Activated T-cell treated with anti-CD3 and anti-CD28 coated beads for 48 hours (primary cell): ENCODE results near the gene MAPK12.

Source experiments
- DNase-seq: peaks from one replicate; pipeline ENCODE4 v3.0.0-alpha.2; 2020; ENCODE audit warnings: low read depth

Gene MAPK12

DNA sequence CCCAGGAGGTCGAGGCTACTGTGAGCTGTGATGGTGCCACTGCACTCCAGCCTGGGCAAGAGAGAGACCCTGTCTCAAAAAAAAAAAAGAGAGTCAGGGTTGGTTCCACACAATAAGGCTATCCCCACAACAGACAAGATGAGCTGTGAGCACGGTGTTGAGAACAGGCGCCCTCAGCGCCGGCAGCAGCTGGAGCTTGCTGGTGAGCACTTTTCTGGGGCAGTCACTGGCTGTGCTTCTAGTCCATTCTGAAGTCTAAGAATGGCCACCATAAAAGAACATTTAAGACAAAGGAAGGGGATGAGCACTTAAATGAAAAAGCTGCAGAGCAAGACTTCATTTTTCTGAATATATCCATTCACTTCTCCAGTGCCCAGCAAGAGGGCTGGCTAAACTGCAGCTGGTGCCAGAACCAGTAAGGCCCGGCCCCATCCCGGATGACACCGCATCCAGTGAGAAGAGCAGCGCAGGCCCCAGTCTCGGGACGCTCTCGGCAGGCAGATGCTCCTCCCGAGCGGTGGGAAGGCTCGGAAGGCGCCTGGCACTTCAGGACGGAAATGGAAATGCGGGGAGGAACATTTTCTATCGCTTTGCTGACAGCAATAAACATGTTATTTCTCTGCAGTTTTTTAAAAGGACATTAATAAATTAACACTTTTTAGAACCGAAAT is 28.9 kb downstream of the MAPK12 start:
- no peak for DNase-seq

DNA sequence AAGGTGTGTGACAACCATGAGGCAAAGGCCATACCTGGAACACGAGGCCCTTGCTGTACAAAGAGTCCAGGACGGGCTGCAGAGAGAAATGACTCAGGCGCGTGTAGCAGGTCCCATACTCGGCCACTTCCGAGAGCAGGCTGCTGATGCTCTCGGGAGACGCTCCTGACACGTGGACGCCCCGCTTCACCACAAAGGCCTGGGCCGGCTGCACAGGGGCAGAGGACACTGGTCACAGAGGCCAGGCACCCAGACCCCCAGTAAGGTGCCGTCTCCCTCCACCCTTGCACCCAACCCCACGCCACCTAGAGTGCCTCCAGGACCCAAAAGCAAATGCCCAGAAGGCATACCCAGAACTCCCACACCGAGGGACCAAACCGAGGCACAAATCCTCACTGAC is 32.1 kb downstream of the MAPK12 start:
- DNase-seq, result no peak

DNA sequence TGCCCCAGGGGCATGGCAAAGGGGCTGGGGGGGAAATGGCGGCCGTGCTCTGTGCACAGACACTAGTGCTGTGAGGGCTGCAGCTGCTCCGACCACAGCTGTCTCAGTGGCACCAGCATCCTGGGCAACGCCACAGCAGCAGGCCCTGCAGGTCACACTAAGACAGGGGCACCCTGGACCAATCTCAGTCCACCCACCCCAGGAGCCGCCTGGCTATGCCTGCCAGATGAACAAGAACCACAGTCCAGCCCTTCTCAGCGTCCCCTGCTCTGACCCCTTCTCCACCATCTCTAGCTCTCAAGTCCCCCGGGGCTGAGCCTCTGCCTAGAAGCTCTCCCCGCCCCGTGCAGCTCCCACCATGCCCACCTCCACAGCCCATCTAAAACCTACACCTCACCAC is 33.1 kb downstream of the MAPK12 start:
- DNase-seq, result no peak

DNA sequence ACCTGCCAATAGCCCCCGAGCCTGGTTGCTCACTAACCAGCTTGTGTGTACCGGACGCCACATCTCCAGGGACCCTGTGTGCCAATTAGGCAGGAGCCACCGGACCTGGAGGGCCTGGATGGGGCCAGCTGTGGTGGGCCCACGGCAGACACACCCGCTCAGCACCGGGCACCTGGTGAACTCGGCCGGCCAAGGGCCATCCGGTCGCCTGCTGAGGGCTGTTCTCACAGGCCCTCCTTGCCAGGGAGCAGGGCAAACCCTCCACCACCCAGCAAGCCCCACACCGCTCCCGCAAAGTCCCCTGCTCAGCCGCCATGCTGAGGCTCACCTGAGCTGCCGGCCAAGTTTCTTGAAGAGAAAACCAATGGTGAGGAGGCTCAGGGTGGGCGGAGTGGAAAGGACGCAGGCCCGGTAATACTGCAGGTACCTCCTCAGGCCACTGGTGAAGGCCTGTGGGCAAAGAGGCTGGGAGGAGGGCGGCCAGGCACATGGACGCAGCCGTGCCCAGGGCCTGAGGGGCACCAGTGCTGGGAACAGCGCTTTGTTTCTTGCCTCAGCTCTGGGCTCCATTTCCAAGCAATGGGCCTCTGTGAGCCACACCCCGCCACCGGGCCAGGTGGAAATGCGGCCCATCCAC is 33.8 kb downstream of the MAPK12 start:
- DNase-seq, result no peak

DNA sequence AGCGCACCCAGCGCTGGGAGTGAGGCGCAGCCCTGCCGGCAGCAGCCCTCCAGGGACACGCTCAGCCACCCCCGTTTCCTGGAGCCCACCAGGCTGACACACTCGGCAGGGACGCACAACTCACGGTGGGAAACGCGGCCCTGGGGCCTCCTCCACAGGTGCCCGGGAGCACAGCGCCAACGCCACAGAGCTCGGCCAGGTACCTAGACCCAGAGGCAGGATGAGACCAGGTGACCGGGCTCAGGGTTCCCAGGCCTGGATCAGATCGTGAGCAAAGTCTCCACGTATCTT is 34.7 kb downstream of the MAPK12 start:
- no peak for DNase-seq

DNA sequence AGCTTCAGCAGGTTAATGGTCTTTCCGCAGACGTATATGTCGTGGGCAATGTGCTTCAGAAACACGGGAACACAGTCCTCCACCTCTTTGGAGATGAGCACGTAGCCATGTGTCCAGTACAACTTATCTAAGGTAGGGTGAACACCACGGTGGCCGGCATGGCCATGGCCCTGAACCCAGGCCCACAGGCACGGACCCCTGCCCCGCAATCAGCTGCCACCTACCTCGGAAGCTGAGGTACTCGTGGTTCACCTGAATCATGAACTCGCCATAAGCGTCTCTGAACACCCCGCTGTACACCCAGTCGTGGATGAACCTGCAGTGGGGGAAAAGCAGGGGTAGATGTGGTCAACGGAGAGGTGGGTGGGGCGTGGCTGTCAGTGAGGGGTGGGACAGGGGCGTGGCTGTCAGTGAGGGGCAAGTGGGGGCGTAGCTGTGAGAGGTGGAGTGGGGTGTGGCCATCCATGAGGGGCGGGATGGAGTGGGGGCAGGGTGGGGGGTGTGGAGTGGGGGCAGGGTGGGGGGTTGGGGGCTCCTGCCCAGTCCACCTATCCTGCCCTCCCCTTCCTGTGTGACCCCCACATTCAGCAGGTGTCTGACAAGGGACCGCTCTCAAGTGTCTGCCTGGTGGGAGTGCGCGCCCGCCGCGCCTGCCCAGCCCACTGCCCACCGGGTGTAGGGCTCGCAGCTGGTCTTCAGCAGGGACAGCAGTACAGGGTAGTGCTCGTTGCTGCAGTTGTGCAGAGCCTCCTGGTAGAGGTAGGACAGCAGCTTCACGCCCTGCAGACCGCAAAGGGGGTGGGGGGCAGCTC is 35.2 kb downstream of the MAPK12 start:
- no peak for DNase-seq

DNA sequence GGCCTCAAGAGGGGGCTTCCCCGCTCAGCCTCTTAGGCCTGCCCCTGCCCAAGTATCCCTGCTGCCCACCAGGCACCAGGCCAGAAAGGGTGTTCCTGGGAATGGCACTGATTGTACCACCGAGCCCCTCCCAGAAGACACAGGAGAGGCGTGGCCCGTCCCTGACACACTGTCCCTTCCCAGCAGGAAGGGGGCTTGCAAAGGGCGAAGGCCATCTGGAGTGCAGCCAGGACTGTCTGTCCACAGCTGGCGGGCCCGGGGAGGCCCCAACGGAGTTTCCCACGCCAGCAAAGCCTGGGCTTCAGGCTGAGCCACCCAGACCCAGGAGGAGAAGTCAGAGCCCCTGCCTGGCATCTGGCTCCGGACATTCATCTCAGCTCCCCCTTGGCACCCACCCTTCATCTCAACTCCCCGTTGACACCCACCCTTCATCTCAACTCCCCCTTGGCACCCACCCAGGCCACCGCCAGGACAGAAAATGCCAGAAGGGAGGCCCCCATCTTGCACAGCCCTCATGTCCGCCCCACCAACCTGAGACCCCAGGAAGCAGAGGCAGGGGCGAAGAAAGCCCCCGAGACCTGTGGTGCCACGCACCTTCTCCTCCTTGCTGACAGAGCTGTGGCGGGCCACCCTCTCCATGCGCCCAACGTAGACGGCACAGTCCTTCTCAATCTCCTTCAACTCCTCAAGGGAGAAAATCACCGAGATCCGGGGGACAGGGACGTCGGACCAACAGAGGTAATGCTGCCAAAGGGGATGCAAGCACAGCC is 36.1 kb downstream of the MAPK12 start:
- DNase-seq, result no peak

DNA sequence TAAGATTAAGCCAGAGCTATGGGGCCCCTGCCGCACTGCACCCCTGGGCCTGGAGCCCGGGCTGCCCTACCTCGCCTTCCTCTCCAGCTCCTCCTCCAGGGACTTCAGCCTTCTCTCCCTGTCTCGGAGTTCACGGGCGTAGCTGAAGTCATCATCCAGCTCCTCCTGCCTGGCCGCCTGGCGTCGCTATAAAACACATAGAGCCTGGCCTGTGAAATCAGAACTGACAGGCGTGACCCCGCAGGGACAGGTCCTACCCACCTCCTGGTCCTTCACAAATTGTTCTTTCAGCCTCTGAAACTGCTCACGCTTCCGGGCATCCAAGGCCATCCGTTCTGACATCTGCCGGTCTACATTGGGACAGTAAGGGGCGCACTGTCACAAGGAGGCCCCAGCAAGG is 37.4 kb downstream of the MAPK12 start:
- DNase-seq, result no peak

DNA sequence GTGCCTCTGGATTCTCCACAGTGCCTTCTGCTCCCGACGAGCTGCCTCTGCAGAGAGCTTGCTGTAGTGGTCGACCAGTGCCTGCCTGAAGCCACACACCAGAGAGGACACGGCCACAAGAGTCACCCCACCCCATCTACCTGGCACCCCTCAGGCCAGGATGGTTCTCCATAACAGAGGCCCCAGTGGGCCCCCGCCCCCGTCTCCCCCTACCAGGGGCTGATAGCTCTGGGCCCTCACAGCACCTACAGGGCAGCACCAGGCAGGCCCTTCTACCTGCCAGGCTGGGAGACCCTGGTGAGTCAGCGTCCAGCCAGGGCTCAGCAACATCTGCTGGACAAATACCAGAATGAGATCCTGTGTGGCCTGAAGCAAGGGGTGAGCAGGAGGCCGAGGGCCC is 39.0 kb downstream of the MAPK12 start:
- no peak for DNase-seq

DNA sequence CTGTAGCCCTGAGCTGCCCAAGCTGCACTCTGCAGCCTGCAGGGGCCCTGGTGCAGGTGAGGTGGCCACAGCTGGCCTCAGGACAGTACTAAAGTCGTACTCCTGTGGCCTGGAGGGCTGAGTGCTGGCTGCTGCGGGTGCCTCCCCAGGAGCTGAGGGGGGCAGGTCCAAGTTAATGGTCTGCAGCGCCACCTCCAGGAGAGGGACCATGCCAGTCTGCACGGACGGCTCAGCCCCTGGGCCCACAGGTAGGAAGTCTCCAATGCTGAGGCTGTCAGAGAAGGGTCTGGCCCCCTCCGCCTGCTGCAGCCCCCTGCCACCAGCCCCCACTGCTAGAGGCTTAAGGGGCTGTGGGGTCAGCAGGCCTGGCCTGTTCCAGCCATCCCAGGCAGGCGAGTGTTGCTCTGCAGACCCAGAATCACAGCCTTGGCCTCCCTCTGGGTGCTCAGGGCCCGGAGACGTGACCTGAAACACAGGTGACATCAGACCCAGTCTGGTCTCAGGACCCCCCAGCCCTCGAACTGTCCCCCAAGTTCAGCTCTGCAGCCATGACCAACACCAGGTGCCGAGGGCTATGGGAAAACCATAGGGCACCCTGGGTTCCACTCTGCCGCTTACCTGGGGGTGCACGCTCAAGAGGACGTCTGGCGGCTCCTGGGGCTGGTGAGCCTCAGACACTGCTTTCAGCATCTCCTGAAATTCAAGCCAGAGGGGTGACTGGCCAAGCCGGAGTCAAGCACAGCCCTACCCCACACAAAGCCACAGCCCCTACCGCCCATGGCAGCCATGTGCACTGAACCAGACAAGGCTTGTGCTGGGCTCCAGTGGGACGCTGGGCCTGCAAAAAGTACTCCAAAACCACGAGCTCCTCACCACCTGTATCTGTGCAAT is 39.8 kb downstream of the MAPK12 start:
- no peak for DNase-seq

DNA sequence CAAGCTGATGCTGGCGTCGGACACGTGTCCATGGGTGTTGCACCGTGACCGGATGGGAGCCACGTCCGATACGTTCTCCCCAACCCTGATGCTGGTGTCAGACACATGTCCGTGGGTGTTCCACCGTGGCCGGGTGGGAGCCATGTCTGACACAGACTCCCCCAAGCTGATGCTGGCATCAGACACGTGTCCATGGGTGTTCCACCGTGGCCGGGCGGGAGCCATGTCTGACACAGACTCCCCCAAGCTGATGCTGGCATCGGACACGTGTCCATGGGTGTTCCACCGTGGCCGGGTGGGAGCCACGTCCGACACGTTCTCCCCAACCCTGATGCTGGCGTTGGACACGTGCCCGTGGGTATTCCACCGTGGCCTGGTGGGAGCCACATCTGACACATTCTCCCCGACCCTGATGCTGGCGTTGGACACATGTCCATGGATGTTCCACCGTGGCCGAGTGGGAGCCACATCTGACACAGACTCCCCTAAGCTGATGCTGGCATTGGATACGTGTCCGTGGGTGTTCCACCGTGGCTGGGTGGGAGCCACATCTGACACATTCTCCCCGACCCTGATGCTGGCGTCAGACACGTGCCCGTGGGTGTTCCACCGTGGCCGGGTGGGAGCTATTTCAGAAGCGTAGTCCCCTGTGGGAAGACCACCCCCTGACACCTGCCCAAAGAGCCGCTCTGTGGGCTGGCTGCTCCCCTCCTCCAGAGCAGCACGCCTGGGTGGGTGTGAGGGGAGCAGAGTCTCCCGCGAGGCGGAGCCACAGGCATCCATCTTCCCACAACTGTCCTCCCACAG is 40.7 kb downstream of the MAPK12 start:
- no peak for DNase-seq

DNA sequence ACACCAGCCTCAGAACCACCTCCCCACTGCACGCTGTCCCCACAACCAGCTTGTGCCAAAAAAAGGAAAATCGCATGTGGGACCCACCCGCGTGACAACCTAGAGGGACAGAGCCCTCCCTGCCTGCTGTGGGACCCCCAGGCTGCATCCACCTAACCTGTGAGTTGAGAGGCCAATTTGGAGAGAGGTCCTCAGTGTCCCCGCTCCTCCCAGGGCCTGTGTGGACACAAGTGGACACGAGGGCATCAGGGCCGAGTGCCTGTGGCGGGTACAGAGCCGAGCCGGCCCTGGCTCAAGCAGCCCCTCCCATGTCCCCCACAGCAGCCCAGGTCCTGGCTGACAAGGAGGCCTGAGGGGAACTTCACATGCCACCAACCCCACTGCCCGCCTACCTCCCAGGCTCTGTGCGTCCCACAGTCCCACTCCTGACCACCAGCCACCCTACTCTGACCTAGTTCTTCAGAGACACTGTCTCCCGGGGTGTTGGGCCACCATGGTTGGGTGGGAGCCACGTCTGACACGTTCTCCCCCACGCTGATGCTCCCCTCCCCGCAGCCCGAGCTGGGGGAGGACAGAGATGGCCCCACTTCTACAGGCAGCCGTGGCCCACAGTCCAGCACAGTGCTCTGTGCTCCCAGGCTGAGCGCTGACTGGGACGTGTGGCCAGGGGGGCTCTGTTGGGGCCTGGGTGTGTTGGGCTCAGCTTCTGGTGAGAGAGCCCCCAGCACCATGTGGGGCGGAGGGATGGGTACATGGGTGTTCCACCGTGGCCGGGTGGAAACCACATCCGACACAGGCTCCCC is 41.5 kb downstream of the MAPK12 start:
- DNase-seq, result no peak

DNA sequence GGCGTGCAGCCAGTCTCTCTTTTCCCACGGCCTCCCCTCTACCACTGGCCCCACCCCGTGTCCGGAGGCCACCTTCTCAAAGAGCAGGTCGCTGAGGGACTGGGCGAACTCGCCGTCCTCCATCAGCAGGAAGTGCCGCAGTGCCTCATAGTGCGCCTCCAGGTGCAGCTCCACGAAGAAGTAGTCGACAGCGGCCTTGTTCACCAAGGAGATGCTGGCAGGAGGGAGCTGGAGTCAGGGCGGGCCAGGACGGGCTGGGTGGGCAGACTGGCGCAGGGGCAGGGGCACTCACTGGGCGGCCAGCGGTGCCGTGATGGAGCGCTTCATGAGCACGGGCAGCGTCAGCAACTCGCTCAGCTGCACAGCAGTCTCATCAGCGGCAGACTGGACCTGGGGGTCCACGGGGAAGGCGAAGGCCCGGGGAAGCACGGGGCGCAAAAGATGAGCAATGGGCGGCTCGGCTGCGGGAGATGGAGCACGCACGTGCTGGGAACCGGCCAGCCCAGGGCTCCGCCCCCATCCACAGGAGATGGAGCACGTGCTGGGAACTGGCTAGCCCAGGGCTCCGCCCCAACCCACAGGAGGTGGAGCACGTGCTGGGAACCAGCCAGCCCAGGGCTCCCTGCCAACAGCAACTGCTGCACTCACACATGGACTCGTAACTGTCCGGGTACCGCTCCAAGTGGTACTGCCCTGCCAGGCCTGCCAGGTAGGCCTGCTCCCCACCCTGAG is 42.3 kb downstream of the MAPK12 start:
- no peak for DNase-seq

DNA sequence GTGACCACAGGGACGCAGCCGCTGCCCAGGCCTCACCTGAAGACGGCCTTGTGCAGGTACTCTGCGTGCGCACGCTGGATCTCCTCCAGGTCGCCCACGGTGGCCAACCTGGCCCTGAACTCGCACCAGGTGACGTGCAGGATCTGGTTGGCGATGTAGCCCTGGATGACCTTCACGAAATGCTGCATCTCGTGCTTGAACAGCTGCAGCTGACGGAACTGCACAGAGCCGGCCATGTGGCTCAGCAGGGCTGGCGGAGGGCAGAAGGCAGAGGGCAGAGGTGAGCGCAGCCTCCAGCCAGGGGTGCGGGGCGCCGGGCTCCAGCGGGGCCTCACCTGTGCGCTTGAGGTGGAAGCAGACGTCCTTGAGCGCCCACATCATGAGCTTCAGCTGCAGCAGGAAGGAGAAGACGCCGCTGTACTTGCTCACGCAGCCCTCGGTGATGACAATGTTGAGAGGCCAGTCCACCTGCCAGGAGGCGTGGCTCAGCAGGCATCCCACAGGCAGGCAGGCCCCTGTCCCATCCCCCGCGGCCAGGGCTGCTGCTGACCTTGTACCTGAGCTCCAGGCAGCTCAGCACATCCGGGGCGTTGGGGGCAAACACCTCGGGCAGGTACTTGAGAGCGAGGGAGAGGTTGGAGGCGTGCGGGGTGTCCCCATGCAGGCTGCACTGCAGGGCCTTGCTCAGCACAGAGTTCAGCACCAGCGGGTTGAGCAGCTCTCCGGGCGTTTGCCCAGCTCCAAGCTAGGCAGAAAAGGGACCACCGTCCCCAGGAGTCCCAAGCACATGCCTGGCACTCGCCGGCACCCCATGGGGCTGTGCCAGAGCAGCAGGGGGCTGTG is 43.1 kb downstream of the MAPK12 start:
- no peak for DNase-seq

DNA sequence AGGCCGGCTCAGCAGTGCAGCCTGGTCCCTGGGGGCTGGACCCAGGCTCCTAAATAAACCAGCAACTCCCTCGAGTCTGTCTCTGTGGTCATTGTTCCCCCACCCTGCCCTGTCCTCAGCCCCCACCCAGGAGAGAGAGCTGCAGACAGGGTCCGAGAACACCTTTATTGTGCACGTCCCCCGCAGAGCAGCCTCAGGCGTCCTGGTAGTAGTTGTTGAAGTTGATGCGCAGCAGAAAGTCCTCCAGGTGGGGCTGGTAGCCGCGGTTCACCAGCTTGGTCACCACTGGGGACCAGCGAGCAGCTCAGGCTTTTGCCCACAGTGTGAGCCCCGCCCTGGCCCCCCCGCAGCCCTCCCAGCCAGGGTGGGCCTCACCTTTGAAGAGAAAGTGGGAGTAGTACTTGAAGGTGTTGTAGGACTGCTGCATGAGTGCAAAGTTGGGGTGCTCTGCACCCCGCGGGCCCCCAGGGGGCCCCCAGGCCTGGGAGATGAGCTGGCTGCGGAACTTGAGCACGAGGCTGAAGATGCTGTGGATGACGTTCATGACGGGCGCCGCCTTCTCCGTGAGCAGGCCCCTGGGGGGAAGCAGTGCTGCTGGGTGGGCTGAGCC is 43.8 kb downstream of the MAPK12 start:
- DNase-seq, result no peak

DNA sequence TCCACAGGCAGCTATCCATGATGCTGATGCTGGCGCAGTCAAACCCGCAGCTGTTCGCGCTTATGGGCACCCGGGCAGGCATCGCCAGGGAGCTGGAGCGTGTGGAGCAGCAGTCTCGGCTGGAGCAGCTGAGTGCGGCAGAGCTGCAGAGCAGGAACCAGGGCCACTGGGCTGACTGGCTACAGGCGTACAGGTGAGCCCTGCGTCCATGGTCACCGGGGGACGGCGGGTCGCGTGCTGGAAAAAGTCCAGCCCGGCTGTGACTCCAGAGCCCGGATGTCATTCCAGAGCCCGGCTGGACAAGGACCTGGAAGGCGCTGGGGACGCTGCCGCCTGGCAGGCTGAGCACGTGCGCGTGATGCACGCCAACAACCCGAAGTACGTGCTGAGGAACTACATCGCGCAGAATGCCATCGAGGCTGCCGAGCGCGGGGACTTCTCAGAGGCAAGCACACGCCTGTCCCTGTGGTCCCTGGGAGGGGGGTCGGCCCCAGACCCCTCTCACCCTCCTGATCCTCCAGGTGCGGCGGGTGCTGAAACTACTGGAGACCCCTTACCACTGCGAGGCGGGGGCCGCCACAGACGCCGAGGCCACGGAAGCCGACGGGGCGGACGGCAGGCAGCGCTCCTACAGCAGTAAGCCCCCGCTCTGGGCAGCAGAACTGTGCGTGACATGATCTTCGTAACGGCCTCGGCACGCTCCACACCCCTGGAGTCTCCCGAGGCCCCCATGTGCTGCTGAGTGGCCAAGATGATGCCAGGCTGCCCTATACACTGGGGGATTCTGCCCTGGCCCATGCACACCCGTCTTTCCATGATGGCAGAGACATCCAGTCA is 44.6 kb downstream of the MAPK12 start:
- DNase-seq, result no peak

DNA sequence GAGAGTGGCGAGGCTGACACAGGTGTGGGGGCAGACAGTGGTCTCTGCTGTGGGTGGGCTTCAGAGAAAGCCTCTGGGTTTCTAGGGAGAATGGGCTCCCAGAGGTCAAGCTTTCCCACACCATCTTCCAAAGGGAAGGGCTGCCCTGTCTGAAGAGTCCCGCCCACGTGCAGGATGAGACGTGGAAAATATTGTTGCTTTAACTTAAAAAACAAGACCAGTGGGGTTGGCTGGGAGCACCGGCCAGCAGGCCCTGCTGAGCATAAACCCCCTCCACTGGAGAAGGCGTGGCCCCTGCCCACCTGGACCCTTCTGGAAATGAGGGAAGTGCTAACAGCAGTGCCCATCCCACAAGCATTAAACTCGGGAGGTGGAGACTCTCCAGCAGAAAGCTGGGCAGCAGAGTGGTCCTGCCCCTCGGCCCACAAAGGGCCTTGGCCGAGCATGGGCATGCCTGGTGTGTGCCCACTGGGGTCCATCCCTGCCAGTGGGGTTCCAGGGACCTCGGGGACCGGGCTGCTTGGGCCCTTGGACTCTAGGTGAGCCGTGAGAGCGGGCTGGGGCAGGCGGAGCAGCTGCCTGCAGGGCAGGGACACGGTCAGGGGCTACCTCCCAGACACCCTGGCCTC is 45.3 kb downstream of the MAPK12 start:
- DNase-seq, result no peak
